SK-N-SH treated with all-trans-retinoic acid at 6 μM for 48 hours (cell line): ENCODE data around the gene CPOX.

Source experiments
- ATAC-seq: fragments of 200-7000 bp; cut with Tn5 transposase; 3 replicates; pipeline ENCODE4 v1.9.1; 2020; ENCODE audit warnings: mild to moderate bottlenecking, moderate library complexity
- ARNTL ChIP-seq: fragments of 450-650 bp; formaldehyde crosslinking; IDR thresholded peaks from 2 replicates; pipeline ENCODE4 v1.5.0; 2020; ENCODE audit warnings: low read depth, mild to moderate bottlenecking, moderate library complexity, borderline replicate concordance
- BACH2 ChIP-seq: fragments of 250-450 bp; sonication (Bioruptor Pico); IDR thresholded peaks from 2 replicates; pipeline ENCODE4 v1.9.0; 2021; ENCODE audit warnings: mild to moderate bottlenecking, borderline replicate concordance
- CSDC2 ChIP-seq: fragments of 250-450 bp; sonication (Bioruptor Pico); IDR thresholded peaks from 2 replicates; pipeline ENCODE4 v1.5.0; 2020; ENCODE audit warnings: mild to moderate bottlenecking, moderate library complexity
- ESRRG ChIP-seq: fragments of 250-450 bp; sonication (Bioruptor Pico); IDR thresholded peaks from 2 replicates; pipeline ENCODE4 v1.6.1; 2021; ENCODE audit warnings: mild to moderate bottlenecking
- GLIS3 ChIP-seq: fragments of 250-450 bp; sonication (Bioruptor Pico); IDR thresholded peaks from 2 replicates; pipeline ENCODE4 v1.5.0; 2020; ENCODE audit warnings: mild to moderate bottlenecking, moderate library complexity
- ISL1 ChIP-seq: fragments of 250-450 bp; sonication (Bioruptor Pico); IDR thresholded peaks from 2 replicates; pipeline ENCODE4 v2.1.2; 2022; ENCODE audit warnings: mild to moderate bottlenecking, moderate library complexity
- OSR1 ChIP-seq: fragments of 250-450 bp; sonication (Bioruptor Pico); IDR thresholded peaks from 2 replicates; pipeline ENCODE4 v1.8.0; 2022; ENCODE audit warnings: moderate library complexity, mild to moderate bottlenecking, inconsistent platforms
- PATZ1 ChIP-seq: fragments of 250-450 bp; sonication (Bioruptor Pico); IDR thresholded peaks from 2 replicates; pipeline ENCODE4 v1.8.0; 2020; ENCODE audit warnings: mild to moderate bottlenecking, moderate library complexity, borderline replicate concordance
- POU6F1 ChIP-seq: fragments of 250-450 bp; sonication (Bioruptor Pico); IDR thresholded peaks from 2 replicates; pipeline ENCODE4 v1.8.0; 2021; ENCODE audit warnings: low read depth, mild to moderate bottlenecking, moderate library complexity, borderline replicate concordance
- PPARA ChIP-seq: fragments of 250-450 bp; sonication (Bioruptor Pico); IDR thresholded peaks from 2 replicates; pipeline ENCODE4 v1.5.0; 2020; ENCODE audit warnings: mild to moderate bottlenecking, borderline replicate concordance
- SNAI2 ChIP-seq: fragments of 250-450 bp; sonication (Bioruptor Pico); IDR thresholded peaks from 2 replicates; pipeline ENCODE4 v1.5.0; 2020; ENCODE audit warnings: mild to moderate bottlenecking, moderate library complexity
- TCF4 ChIP-seq: fragments of 250-450 bp; sonication (Bioruptor Pico); IDR thresholded peaks from 2 replicates; pipeline ENCODE4 v1.8.0; 2021; ENCODE audit warnings: mild to moderate bottlenecking, moderate library complexity, borderline replicate concordance
- TOX ChIP-seq: fragments of 250-450 bp; sonication (Bioruptor Pico); IDR thresholded peaks from 2 replicates; pipeline ENCODE4 v1.8.0; 2021; ENCODE audit warnings: mild to moderate bottlenecking, moderate library complexity, borderline replicate concordance
- ZC3H10 ChIP-seq: fragments of 250-450 bp; sonication (Bioruptor Pico); IDR thresholded peaks from 2 replicates; pipeline ENCODE4 v1.5.1; 2021; ENCODE audit warnings: mild to moderate bottlenecking, moderate library complexity
- ZFP3 ChIP-seq: fragments of 250-450 bp; sonication (Bioruptor Pico); IDR thresholded peaks from 2 replicates; pipeline ENCODE4 v1.5.0; 2020; ENCODE audit warnings: mild to moderate bottlenecking, moderate library complexity
- ZFP30 ChIP-seq: fragments of 450-650 bp; formaldehyde crosslinking; IDR thresholded peaks from 2 replicates; pipeline ENCODE4 v1.5.0; 2022; ENCODE audit warnings: mild to moderate bottlenecking, moderate library complexity
- ZNF565 ChIP-seq: fragments of 450-650 bp; formaldehyde crosslinking; conservative IDR thresholded peaks from 2 replicates; pipeline ENCODE4 v1.5.0; 2020; ENCODE audit warnings: low read depth, mild to moderate bottlenecking, moderate library complexity
- ZNF70 ChIP-seq: fragments of 450-650 bp; formaldehyde crosslinking; IDR thresholded peaks from 2 replicates; pipeline ENCODE4 v1.5.0; 2020; ENCODE audit warnings: mild to moderate bottlenecking, moderate library complexity
- ZNF8 ChIP-seq: fragments of 450-650 bp; formaldehyde crosslinking; IDR thresholded peaks from 2 replicates; pipeline ENCODE4 v1.5.0; 2020; ENCODE audit warnings: mild to moderate bottlenecking, moderate library complexity
- TF ChIP-seq, protein P1 (sequence below): fragments of 250-450 bp; sonication (Bioruptor Pico); IDR thresholded peaks from 2 replicates; pipeline ENCODE4 v1.5.0; 2020; ENCODE audit warnings: mild to moderate bottlenecking, moderate library complexity
- TF ChIP-seq, protein P2 (sequence below): fragments of 250-450 bp; sonication (Bioruptor Pico); IDR thresholded peaks from 2 replicates; pipeline ENCODE4 v1.5.1; 2020; ENCODE audit warnings: low read depth, mild to moderate bottlenecking, moderate library complexity

CPOX gene

GRCh38 chr3:98587654-98588053, 5.8 kb downstream of the CPOX start:
- TF ChIP-seq TOX (CRISPR knock-in tag) (no peak), OSR1 (CRISPR knock-in tag) (no peak), ZC3H10 (CRISPR knock-in tag) (no peak), ARNTL (CRISPR knock-in tag) (no peak), CSDC2 (no peak), BACH2 (no peak), ESRRG (CRISPR knock-in tag) (no peak), ZNF70 (CRISPR knock-in tag) (no peak), ZFP30 (CRISPR knock-in tag) (no peak), PATZ1 (CRISPR knock-in tag) (no peak), ZNF8 (CRISPR knock-in tag) (no peak), TCF4 (CRISPR knock-in tag) (no peak)
- TF ChIP-seq, protein P1, sequence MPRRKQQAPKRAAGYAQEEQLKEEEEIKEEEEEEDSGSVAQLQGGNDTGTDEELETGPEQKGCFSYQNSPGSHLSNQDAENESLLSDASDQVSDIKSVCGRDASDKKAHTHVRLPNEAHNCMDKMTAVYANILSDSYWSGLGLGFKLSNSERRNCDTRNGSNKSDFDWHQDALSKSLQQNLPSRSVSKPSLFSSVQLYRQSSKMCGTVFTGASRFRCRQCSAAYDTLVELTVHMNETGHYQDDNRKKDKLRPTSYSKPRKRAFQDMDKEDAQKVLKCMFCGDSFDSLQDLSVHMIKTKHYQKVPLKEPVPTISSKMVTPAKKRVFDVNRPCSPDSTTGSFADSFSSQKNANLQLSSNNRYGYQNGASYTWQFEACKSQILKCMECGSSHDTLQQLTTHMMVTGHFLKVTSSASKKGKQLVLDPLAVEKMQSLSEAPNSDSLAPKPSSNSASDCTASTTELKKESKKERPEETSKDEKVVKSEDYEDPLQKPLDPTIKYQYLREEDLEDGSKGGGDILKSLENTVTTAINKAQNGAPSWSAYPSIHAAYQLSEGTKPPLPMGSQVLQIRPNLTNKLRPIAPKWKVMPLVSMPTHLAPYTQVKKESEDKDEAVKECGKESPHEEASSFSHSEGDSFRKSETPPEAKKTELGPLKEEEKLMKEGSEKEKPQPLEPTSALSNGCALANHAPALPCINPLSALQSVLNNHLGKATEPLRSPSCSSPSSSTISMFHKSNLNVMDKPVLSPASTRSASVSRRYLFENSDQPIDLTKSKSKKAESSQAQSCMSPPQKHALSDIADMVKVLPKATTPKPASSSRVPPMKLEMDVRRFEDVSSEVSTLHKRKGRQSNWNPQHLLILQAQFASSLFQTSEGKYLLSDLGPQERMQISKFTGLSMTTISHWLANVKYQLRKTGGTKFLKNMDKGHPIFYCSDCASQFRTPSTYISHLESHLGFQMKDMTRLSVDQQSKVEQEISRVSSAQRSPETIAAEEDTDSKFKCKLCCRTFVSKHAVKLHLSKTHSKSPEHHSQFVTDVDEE (CRISPR knock-in tag): no peak
- TF ChIP-seq, protein P2, sequence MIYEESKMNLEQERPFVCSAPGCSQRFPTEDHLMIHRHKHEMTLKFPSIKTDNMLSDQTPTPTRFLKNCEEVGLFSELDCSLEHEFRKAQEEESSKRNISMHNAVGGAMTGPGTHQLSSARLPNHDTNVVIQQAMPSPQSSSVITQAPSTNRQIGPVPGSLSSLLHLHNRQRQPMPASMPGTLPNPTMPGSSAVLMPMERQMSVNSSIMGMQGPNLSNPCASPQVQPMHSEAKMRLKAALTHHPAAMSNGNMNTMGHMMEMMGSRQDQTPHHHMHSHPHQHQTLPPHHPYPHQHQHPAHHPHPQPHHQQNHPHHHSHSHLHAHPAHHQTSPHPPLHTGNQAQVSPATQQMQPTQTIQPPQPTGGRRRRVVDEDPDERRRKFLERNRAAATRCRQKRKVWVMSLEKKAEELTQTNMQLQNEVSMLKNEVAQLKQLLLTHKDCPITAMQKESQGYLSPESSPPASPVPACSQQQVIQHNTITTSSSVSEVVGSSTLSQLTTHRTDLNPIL: no peak
- ATAC-seq: no peak

DNA sequence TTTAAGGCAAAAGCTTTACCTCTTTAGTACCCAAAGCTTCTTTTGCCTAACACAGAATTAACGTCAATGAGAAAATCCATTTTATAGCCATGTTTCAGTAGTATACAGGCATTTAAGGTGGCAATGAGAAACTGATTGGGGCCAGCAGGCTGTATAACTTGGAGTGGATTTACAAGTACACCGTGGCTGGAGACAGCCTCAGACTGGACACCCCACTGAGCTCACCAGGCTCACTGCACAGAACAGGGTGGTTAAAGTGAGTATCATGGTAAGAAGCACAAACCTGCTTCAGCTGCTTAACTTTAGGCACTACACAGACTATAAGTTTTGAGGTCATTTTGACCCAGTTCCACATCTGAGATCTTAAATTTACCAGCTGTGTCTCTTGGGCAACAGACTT, 8.9 kb downstream of the CPOX start:
- no peak for ATAC-seq
- TF ChIP-seq ZNF565: no peak
- no peak for TF ChIP-seq ESRRG (CRISPR knock-in tag)
- no peak for TF ChIP-seq GLIS3 (CRISPR knock-in tag)
- TF ChIP-seq, protein P2: no peak
- no peak for TF ChIP-seq ZNF70 (CRISPR knock-in tag)
- no peak for TF ChIP-seq ZFP30 (CRISPR knock-in tag)
- TF ChIP-seq BACH2: no peak
- TF ChIP-seq ARNTL (CRISPR knock-in tag): no peak
- TF ChIP-seq ZFP3: no peak
- no peak for TF ChIP-seq PPARA (CRISPR knock-in tag)
- TF ChIP-seq ZNF8 (CRISPR knock-in tag): no peak

DNA sequence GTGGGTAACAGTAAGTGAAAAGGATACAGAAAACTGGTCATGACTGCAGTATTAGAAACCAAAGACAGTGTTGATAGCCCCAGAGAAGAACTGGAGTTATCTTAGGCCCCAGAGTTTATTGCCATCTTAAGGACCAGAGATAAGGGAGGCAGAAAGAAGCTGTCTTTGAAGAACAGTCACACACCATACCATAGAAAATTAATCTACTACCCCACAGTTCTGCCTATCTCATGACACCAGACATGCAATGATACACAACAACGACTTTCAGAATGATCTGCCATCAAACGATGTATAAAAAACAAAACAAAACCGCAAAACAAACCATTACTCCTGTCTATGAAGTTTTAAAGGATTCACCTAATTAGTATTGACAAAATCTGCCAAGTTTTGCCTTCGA, 9.6 kb downstream of the CPOX start:
- TF ChIP-seq SNAI2 (CRISPR knock-in tag) (no peak), ISL1 (CRISPR knock-in tag) (no peak), GLIS3 (CRISPR knock-in tag) (no peak), ARNTL (CRISPR knock-in tag) (no peak), ZNF8 (CRISPR knock-in tag) (no peak), ESRRG (CRISPR knock-in tag) (no peak), POU6F1 (CRISPR knock-in tag) (no peak)
- TF ChIP-seq, all 23 proteins: peak for 0
- ATAC-seq: no peak
